HG02973 (cell line): Measurements from ENCODE around the gene MT3.
"Not testable (repeated sequence)": the region's sequence is repeated elsewhere in the genome, so short reads cannot be mapped to it uniquely, and the experiment has no call there.

Experiments
- ATAC-seq: cut with Tn5 transposase; IDR thresholded peaks from one replicate; pipeline ENCODE4 v1.9.1; 2021; ENCODE audit warnings: moderate library complexity; ENCODE audit not compliant: unreplicated experiment

The MT3 gene

DNA sequence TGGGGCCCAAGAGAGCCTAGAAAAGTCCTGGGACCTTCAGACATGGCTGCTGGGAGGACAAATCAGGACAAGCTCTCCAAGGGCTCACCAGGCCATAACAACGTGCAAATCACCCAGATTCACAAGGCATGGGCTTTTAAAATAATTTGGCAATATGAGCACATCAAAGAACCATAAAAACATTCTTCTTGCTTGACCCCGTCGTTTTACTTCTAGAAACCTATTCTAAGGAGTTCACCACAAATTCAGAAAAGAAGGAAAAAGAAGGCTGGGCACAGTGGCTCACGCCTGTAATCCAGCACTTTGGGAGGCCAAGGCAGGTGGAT, 12.1 kb upstream of the MT3 start:
- ATAC-seq = no peak

DNA sequence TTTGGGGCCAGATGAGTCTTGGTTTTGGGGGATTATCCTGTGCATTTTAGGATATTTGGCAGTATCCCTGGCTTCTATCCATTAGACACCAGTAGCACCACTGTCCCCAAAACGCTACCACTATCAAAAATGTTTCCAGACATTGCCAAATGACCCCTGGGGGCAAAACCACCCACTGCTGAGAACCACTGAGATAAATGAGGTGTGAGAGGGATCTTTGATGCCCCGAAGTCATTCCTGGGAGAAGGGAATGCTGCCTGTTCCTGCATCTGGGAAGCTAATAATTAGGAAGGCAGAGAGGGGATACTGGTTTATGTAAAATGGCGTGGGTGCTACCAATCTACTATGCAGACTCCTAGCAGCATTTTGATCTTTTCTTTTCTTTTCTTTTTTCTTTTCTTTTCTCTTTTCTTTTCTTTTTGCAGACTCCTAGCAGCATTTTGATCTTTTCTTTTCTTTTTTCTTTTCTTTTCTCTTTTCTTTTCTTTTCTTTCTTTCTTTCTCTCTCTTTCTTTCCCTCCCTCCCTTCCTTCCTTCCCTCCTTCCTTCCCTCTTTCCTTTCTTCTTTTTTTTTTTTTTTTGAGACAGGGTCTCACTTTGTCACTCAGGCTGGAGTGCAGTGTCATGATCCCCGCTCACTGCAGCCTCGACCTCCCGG, 8.8 kb upstream of the MT3 start:
- no peak for ATAC-seq

DNA sequence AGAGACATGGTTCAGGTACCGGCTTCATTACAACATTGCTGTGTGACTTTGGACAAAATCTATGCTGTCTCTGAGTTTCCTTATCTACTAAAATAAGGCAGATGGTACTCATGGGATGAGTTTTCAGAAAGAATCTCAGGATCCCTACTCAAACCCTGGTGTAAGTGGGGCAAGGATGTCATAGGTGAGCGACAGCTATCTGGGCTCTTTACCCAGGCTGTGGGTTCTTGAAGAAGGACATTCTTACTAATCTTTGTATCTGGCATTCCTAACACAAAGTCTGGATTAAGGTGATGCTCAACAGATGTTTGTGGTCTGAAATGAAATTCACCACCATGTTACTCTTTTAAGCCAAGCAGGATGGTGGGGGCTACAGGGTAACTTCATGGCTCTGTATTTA, 6.4 kb upstream of the MT3 start:
- ATAC-seq = not testable (repeated sequence)

DNA sequence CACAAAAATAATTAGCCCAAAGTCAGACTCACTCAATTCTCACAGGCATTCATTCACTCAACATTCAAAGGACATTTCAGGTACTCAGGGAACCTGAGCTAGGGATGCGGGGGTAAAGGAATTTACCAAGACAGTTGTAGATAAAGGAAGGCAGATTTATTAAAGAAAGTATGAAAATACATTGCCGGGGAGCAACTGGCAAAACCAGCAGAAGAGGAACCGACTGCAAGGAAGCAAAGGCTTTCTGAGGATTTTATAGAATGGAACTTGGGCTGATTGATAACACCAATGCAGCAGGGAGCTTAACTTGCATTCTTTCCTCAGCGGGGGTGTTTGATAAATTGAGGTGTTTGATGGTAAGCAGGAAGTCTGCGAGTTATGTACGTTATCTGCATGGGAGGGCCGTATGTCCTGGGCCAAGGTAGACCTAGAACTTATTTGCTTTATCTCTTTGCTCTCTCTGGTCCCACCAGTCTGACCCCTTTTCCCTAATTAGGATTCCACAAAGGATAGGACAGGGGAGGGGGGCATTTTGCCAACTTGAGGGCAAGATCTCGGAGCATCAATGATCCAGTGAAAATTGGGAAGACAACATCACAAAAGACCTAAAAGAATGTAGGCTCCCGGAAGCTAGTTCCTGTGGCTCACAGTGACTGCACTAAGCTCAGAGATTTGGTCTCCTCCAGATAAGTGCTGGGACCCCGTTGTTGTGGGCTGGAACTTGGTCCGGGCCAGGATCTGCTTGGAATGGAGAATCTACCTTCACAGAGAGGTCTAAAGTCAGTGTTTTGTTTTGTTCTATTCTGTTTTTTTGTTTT, 5.8 kb upstream of the MT3 start:
- ATAC-seq = no peak

DNA sequence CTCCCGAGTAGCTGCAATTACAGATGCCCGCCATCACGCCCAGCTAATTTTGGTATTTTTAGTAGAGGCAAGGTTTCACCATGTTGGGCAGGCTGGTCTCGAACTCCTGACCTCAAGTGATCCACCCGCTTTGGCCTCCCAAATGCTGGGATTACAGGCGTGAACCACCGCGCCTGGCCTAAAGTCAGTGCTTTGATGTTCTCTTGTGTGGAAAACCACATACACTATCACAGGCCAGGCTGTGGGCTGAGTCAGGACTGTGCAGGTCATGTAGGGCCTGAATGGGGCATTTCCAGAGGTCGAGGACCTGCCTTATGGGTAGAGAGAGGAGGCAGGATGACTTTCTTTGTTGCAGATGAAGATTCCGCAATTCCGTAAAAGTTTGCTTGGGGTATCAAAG, 5.1 kb upstream of the MT3 start:
- ATAC-seq = no peak

DNA sequence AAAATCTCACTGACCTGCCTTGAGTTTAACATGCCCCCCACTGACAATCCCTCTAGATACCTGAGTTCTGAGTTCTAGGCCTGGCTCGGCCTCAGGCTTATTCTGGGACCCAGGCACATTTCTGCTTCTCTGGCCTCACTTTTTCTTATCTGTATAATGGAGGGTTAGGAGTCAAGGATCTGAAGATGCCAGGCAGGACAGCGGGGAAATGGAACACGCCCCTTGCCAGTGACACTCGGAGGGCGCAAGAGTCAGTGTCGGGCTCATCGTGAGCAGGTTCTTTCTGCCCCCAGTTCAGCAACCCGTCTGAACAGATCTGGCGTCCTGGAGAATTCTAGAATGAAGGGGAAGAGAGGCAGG, 567 bp upstream of the MT3 start:
- no peak for ATAC-seq

DNA sequence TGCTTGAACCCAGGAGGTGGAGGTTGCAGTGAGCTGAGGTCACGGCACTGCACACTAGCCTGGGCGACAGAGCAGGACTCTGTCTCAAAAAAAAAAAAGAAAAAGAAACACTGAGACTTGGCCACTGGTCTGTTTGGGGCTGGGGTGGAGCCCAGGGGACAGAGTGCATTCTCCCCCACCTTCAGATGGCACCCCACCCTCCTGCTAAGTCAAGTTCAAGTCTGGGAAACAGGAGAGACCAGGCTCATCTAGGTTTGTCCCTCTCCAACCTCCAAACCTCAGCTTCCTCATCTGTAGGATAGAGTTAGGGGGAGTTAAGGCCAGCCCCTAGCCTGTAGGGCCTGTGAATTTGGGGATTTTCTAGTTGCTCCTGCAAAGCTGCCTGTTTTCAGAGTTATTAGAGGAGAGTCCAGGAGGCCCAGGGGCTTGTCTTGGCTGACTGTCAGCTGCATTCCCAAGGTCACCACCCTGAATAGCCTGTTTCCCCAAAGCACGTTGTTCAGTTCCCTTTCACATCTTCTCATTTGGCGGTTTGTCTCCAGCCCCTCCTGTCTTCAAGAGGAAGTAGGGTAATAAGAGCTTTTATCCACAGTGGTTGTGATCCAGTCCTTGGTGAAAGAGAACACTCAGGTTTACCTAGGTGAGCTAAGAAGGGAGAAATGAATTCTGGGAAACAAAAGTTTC, 2.2 kb downstream of the MT3 start:
- no peak for ATAC-seq

DNA sequence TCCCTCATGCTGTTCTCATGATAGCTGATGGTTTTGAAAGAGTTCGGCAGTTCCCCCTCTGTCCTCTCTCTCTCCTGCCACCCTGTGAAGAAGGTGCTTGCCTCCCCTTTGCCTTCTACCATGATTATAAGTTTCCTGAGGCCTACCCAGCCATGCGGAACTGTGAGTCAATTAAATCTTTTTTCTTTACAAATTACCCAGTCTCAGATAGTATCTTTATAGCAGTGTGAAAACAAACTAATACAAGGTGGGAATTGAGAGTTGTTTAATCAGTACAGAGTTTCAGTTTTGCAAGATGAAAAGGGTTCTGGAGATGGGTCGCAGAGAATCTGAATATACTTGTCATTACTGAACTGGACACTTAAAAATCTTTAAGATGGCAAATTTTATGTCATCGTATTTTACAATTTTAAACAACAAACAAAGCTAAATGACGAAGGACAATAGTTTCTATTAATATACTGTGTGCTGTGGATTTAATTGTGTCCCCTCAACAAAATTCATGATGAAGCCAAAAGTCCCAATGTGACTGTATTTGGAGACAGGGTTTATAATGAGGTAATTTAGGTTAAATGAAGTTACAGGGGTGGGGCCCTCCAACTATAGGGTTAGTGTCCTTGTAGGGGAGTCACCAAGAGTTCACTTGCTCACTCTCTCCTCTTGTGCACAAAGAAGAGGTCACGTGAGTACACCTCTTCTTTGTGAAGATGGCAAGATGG, 4.4 kb downstream of the MT3 start:
- ATAC-seq = no peak

DNA sequence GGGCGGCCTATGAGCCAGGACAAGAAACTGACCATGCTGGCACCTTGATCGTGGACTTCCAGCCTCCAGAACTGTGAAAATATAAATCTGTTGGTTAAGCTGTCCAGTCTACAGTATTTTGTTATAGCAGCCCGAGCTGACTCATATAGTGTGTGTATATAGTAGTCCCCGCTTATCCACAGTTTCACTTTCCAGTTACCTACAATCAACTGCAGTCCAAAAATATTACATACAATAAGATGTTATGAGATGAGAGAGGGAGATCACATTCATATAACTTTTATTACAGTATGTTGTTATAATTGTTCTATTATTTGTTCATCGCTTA, 4.9 kb downstream of the MT3 start:
- ATAC-seq = no peak

DNA sequence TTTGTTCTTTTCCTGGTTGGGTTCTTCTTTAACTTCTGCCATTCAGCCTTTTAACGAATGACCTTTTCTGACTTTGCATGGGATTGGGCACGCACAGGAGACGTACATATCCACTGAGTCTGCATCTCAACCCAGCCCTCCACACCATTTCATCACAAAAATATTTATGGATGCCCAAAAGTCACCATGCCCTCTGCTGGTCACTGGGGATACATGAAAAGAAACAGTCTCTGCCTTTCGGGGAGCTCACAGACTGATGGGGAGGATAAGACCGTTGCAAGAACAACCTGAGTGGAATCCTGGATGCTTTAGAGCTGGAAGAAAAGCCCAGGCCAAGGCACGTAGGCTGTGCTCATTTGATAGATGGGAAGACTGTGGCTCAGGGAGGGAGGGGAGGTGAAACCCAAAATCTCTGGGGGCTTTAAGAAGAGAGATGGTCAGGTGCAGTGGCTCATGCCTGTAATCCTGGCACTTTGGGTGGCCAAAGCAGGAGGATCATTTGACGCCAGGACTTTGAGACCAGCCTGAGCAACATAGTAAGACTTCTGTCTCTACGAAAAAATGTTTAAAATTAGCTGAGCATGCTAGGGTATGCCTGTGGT, 11.2 kb downstream of the MT3 start:
- no peak for ATAC-seq

DNA sequence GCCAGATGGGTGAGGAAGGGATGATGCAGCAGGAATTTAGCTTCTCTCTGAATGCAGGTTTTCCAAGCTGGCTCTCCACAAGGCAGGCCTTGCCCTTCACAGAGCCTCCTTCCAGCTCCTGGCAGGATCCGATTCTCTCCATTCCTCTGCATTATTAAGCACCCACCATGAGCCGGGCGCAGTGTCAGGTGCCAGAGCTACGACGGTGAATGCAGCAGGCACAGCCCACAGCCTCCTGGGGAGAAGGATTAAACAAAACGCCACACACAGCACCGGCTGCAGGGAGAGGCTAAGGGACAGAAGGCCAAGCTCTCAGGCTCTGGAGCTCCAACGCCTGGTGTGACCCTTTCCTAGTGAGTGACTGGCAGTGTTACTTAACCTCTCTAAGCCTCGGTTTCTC, 12.0 kb downstream of the MT3 start:
- no peak for ATAC-seq

DNA sequence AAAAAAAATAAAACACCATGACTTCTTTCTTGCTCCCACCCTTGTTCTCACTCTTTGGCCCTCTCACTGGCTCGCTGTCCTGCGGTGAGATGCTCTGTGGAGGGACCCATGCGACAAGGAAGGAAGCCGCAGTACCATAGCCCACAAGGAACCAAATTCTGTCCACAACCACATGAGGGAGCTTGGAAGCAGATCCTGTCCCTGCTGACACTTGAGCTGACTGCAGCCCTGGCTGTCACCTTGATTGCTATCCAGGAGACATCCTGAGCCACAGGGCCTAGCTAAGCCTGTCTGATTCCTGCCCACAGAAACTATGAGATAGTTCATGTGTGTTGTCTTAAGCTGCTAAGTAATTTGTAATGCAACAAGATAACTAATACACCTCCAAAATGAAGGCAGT, 14.3 kb downstream of the MT3 start:
- no peak for ATAC-seq

DNA sequence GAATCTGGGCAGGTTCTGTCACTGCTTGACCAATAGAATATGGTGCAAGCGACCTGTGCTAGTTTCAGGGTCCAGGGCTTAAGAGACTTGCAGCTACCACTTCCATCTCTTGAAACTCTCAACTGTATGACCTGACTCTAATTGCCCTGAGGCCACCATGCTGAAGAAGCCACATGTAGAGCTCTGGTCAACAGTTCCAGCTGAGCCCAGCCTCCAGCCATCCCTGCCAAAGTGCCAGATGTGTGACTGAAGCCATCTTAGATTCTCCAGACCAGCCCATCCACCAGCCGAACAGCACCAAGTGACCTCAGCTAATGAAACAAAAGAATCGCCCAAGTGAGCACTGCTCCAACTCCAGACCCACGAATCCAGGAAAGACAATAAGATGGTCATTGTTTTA, 15.6 kb downstream of the MT3 start:
- ATAC-seq = no peak

DNA sequence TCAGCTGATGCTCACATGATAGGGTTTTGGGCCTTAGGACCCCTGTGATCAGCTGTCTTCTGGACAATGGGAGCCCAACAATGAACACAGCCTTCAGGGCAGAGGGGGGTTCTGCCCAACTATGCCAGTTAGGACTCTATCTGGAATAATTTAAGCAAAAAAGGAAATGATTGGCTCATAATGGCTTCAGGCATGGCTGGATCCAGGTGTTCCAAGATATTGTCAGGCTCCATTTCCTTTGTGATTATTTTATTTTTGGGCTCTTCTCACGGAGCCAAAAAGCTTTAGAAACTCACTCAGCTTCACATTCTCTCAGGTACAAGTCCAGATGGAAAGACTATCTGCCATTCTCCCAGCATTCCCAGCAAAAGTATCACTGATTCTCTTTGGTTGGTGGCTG, 16.1 kb downstream of the MT3 start:
- ATAC-seq = no peak

DNA sequence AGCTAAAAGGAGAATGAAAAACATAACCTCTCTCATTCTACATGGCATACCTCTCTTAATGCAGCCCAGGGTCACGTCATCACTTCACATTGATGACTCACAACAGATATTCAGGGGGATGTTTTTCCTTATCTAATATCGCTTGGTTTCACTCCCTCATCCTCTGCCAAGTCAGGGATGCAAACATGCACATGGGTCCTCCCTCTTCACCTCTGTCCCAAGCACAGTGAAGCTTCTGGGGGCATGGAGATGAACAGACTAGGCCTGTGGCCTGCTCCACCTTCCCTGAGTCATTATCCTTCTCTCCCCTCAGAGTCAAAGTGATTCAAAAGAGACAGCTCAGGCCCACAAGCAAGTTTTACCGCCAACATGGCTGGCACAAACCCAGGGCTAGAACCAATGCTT, 16.7 kb downstream of the MT3 start:
- no peak for ATAC-seq

DNA sequence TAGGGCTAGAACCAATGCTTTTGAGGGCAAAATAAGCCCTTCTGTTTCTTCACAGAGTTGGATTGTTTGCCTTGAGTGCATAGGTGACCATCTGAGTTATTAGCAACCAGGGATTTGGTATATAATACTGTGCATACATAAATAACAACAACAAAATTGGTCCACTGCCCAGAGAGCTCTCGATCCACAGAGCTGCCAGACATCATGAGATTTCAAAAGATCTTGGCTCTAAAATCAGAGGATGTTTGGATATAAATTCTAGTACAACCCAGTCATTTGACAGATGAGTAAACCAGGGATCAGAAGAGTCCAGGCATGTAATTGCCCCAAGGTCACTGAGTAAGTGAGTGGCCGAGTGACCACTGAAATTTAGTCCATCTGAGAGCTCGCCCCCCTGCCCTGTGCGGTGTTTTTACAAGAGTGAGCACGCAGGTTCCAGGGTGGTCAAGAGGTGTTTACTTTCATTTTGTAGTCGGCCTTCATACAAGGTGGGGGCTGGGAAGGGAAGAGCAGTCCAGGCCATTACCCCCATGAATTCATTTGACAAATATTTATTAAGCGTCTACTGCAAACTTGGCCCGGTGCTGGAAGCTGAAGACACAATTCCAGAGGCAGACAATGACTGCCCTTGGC, 17.3 kb downstream of the MT3 start:
- ATAC-seq = no peak

DNA sequence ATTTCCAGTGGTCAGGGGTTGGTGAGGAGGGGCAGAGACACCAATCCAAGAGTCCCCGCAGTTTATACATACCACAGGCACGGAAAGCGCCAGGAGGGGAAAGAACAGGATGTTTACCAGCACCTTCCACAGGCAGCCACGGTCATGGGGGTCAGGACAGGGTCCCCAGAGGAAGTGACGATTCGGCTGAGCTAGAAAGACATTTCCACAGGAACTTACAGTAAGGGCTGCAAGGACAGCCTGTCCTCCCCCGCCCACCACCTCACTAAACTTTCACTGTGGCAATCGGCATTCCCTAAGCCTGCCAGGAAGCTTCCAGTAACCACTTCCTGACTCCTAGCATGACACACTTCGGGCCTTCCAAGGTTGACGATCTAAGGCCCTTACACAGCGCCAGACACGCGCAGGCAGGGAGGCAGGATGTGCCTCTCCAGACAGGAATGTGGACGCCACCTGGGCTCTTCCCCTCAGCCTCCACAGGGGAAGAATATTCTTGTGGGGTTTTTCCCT, 17.8 kb downstream of the MT3 start:
- ATAC-seq = no peak

DNA sequence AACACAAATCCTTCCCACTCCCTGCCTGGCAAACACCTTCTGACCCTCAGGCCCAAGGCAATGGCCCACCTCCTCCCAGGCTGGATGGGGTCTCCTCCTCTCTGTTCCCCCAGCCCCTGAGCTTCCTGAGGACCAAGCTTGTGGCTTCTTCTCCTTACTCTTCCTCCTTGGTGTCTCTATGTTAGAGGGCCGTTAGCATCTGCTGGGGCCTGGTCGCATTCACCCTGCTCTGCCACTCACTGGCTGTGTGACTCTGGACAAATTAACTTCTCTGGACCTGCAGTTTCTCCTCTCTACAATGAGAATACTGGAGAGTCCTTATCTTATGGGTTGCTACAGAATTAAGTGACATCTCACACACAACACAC, 18.3 kb downstream of the MT3 start:
- no peak for ATAC-seq

DNA sequence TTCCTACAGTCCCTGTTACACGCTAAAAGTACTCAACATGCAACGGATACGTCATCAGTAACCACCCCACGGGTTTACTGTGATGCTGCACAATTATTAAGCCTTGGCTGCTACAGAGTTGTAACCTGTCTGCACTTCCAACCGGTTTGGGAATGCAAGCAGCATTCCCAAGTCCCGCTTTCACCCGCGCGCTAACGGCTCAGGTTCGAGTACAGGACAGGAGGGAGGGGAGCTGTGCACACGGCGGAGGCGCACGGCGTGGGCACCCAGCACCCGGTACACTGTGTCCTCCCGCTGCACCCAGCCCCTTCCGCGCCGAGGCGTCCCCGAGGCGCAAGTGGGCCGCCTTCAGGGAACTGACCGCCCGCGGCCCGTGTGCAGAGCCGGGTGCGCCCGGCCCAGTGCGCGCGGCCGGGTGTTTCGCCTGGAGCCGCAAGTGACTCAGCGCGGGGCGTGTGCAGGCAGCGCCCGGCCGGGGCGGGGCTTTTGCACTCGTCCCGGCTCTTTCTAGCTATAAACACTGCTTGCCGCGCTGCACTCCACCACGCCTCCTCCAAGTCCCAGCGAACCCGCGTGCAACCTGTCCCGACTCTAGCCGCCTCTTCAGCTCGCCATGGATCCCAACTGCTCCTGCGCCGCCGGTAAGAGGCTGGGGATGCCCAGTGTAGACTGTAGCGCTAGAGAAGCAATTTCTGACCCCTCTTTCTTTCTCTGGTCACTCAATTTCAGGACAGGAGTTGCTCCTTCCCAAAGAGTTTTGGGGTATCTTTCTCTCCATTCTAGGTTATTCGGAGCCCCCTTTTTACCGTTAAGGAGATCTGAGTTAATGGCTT, 18.9 kb downstream of the MT3 start, which contains the start of gene MT2A:
MT2A (plus strand) TSS at position 542 of the 833 bp plus-strand sequence; CDS start at position 614, 72 bp downstream.
- peak; percentile 87 for ATAC-seq
